PFSK-1 (cell line): Measurements from ENCODE around the gene KRT4.

Source experiments
- FOXP2 ChIP-seq: optimal IDR thresholded peaks from 2 replicates; pipeline ENCODE3; 2011; ENCODE audit warnings: borderline replicate concordance, control low read depth, inconsistent platforms; ENCODE audit not compliant: insufficient read depth; ENCODE audit errors: extremely low read length, extremely low read depth
- POLR2AphosphoS5 ChIP-seq: IDR thresholded peaks from 2 replicates; pipeline ENCODE4 v1.6.1; 2012; ENCODE audit warnings: low read depth, mild to moderate bottlenecking, control low read depth, low read length, moderate library complexity
- SIN3A ChIP-seq: IDR thresholded peaks from 2 replicates; pipeline ENCODE4 v1.6.1; 2012; ENCODE audit warnings: mild to moderate bottlenecking, low read length, moderate library complexity, borderline replicate concordance; ENCODE audit not compliant: insufficient read depth
- TAF1 ChIP-seq: IDR thresholded peaks from 2 replicates; pipeline ENCODE4 v1.6.1; 2012; ENCODE audit warnings: low read length, control low read depth, borderline replicate concordance; ENCODE audit not compliant: insufficient read depth
- TF ChIP-seq, protein P1 (sequence below), 2 experiments: IDR thresholded peaks; 2 replicates each; pipeline versions ENCODE4 v1.6.1 to v1.8.0; 2011 to 2012; ENCODE audit warnings: low read depth in 2 of 2, low read length in 2 of 2, control low read depth in 1 of 2, inconsistent platforms in 1 of 2, mild to moderate bottlenecking in 1 of 2, moderate library complexity in 1 of 2; ENCODE audit not compliant: insufficient read depth in 1 of 2

The KRT4 gene

DNA sequence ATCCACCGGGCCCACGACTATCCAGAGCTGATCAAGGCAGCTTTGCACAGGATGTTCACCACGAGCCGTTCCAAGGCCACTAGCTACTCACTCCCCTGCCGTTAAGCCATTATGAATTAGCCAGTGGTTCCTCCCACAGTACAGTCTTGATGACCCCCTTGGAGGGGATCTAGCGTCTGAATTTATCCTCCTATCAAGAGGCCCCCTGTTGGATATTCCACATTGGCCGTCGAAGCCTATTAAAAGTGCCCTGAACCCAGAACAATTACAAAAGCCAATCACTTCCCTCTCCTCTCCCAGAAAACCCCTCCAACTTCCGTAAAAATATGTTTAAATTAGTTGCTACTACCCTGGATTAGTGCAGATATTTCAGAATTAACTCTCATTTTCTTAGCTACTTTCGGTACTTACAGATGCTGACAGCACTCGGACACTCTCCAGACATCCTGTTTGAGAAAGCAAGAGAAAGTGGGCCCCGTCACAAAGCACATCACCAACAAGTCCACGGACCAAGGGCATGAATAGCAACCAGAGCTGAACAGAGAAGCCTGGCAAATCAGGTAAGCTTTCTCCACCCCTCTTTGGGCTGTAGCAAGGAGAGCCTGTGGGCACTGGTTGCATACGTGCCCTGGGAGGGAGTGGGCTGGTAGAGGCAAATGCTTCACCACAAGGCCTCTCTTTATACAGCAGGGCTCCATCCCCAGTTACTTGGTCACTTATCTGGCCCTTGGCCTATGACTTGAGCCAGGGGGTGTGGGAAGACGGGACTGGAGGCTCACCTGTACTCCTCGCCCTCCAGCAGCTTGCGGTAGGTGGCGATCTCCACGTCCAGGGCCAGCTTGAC lies 23.3 kb downstream of the KRT4 start:
- TF ChIP-seq SIN3A (no peak), TAF1 (no peak), FOXP2 (no peak), POLR2AphosphoS5 (no peak)
- TF ChIP-seq, protein P1, sequence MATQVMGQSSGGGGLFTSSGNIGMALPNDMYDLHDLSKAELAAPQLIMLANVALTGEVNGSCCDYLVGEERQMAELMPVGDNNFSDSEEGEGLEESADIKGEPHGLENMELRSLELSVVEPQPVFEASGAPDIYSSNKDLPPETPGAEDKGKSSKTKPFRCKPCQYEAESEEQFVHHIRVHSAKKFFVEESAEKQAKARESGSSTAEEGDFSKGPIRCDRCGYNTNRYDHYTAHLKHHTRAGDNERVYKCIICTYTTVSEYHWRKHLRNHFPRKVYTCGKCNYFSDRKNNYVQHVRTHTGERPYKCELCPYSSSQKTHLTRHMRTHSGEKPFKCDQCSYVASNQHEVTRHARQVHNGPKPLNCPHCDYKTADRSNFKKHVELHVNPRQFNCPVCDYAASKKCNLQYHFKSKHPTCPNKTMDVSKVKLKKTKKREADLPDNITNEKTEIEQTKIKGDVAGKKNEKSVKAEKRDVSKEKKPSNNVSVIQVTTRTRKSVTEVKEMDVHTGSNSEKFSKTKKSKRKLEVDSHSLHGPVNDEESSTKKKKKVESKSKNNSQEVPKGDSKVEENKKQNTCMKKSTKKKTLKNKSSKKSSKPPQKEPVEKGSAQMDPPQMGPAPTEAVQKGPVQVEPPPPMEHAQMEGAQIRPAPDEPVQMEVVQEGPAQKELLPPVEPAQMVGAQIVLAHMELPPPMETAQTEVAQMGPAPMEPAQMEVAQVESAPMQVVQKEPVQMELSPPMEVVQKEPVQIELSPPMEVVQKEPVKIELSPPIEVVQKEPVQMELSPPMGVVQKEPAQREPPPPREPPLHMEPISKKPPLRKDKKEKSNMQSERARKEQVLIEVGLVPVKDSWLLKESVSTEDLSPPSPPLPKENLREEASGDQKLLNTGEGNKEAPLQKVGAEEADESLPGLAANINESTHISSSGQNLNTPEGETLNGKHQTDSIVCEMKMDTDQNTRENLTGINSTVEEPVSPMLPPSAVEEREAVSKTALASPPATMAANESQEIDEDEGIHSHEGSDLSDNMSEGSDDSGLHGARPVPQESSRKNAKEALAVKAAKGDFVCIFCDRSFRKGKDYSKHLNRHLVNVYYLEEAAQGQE (IDR thresholded peaks at IDR 0.05; ENCODE audit: insufficient read depth in 1 of 2, low read depth in 2 of 2, low read length in 2 of 2) = no peak

DNA sequence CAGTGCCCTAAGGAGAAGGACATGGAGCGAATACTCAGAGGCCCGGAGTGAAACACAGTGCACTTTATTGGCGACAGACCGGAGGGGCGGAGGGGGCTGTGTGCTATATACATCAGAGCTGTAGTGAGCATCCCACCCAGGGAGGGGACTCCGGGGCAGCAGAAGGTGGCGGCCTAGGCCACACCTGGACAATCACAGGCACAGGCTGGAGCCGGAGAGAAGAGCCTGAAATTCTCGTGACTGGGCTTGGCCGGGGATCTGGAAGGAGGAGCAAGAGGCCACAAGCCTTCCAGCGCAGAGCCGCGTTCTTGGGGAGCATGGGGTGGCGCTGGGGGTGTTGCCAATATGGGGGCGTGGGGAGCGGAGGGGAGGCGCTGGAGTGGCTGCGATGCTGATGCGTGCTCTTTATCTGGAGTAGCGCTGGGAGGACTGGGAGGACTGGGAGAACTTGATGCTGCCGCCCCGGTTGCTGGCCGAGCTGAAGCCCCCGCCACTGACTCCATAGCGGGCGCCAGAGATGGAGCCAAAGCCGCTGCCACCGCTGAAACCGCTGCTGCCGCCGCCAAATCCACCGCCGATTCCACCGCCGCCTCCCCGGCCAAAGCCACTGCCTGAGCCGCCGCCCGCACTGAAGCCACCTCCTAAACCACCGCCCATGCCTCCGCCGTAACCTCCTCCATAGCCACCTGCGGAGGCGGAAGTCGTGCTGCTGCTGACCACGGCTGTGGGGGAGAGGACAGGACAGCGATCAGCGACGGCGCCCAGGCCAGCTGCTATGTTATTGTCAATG lies 24.1 kb downstream of the KRT4 start:
- TF ChIP-seq SIN3A (no peak), FOXP2 (no peak), TAF1 (no peak), POLR2AphosphoS5 (no peak)
- TF ChIP-seq, protein P1 (IDR thresholded peaks at IDR 0.05; ENCODE audit: insufficient read depth in 1 of 2, low read depth in 2 of 2, low read length in 2 of 2) = no peak

DNA sequence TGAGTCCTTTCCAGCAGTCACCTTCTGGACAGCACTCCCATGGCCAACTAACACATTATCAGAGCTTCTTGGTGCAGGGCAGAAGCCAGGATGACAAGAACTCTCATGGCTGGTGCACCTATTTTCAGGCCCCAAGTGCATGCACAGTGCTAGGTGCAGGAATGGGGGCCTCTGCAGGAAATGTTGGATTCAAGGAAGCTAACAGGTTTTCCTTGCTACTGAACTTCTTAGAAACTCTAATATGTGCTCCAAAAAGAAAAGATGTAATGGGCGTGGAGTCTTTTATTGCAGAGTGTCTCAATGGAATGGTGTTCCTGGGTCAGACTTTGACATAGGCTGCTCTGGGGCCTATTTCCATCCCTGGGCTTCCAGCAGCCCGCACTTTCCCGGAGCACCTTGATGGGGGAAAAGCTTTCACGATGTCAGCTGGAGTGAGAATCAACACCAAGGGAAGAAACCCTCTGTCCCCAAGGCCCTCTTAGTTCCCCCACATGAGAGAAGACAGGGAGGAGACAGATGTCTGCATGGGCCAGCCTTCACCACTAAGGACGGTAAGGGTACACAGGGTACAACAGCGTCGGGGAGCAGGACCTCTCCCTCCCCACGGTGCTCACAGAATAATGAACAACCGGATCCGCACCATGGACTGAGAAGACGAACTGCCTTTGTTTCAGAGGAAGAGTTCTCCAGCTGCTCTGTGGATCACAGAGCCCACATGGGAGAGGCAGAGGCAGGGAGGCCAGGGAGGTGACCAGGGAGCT lies 24.9 kb downstream of the KRT4 start:
- no peak for TF ChIP-seq SIN3A

DNA sequence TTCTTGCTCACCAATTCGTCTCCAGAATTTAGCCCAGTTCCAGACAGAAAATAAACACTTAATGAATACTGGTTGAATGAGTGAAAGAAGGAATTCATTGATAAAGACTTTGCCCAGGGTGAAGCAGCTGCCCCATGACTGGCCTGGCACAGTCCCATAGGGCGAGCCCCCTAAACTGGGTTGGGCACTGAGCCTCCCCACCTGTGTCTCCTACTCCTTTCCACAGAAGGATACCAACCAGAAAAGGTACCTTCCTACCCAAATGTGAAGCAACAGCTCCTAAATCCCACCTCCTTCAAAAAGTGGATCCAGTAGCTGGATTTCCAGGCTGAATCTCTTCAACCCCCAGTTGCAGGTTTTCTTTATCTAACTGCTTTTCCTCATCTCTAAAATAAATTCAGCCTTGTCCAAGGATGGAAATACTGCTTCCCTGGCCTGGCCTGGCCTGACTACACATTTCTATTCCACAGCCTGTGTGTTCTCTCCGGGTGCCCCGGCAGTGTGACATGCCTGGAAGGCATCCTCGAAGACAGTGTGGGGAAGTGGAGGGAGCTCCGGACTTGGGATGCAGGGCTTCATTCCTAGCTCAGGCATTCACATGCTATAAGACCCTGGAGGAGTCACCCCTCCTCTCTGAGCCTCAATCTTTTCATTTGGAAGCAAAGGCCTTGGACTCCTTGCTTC lies 25.6 kb downstream of the KRT4 start:
- no peak for TF ChIP-seq SIN3A
- TF ChIP-seq POLR2AphosphoS5 = no peak
- TF ChIP-seq FOXP2 = no peak
- TF ChIP-seq, protein P1 (IDR thresholded peaks at IDR 0.05; ENCODE audit: insufficient read depth in 1 of 2, low read depth in 2 of 2, low read length in 2 of 2) = no peak
- TF ChIP-seq TAF1 = no peak
